ENCODE results near the gene USP36.
A peak's percentile ranks its signal among the peaks of the same experiment; 100 is the strongest.
"Not testable (repeated sequence)": the region's sequence is repeated elsewhere in the genome, so short reads cannot be mapped to it uniquely, and the experiment has no call there.

The USP36 gene

DNA sequence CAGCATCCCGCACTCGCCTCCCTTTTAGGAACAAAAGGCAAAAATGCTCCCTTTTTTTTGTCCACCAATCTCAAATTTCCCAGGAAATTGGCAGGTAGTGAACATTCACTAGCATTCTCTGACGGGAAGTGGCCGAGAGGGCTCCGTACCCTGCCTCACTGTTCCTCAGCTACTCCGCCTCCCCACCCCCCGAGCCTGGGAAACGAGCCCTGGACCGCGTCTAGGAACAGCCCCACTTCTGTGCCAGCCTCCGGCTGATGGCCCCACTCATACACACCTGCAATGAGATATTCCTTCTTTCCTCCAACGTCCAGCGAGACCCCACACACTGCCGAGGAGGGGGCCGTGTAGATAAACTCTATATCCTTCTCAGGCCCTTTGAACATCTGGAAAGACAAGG is 30.0 kb upstream of the USP36 start:
- no peak for DNase-seq (ENCODE audit: low read depth)

DNA sequence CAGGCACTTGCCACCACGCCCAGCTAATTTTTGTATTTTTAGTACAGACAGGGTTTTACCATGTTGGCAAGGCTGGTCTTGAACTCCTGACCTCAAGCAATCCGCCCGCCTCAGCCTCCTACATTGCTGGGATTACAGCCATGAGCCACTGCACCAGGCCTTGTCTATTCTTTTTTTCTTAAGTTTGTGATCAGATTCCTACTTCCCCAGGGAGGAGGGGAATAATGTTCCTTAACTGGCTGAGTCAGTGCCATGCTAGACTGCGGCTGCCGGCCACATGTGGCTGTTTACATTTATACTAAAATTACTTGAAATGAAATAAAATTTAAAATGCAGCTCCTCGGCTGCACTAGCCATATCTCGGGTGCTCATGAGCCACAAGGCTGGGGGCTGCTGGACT is 27.8 kb upstream of the USP36 start:
- no peak for DNase-seq (ENCODE audit: low read depth)

DNA sequence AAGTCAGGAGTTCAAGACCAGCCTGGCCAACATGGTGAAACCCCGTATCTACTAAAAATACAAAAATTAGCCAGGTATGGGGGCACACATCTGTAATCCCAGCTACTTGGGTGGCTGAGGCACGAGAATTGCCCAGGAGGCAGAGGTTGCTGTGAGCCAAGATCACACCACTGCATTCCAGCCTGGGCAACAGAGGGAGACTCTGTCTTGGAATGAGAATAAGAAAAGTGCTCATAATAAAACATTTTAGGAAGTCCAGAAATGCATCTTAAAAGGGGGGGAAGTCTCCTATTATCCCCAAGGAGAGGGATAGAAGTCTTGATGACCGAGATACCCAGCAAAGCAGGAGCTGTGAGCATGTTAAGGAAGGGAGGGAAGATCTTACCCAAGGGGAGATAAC is 26.4 kb upstream of the USP36 start:
- DNase-seq (ENCODE audit: low read depth): not testable (repeated sequence)

DNA sequence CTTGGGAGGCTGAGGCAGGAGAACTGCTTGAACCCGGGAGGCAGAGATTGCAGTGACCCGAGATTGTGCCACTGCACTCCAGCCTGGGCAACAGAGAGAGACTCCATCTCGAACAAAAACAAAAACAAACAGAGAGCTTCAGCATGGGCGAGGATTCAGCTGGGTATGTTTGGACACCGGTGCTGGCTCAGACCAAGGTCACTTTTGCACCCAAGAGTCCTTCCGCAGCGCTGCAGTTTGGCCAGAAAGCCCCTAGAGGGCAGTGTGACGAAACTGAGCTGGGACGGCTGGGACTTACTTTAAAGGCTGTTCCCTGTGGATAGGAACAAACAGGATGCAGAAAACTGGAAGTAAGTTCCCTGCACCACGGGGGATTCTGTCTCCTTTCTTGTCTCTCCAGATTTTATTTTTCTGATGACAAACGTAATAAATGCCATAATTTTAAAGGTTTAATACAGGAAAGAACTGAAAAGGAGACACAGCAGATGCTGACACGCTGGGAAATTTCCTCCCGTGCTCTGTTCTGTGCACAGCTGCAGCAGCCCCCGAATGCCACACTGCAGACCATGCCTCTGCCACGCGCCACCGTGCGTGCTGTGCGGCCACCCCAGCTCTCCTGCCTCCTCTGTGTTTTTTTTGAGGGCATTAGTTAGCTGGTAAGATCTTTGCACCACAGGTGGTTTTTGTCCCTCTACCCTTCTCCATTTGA is 25.2 kb upstream of the USP36 start:
- peak; percentile 48 for DNase-seq (ENCODE audit: low read depth)

DNA sequence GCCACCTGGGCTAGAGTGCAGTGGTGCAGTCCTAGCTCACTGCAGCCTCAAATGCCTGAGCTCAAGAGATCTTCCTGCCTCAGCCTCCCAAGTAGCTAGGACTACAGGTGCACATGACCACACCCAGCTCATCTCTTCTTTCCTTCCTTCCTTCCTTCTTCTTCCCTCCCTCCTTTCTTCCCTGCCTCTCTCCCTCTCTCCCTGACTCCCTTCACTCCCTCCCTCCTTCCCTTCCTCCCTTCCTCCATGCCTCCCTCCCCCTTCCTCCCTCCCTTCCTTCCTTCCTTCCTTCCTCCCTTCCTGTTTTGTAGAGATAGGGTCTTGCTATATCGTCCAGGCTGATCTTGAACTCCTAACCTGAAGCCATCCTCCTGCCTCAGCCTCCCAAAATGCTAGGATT is 23.5 kb upstream of the USP36 start:
- DNase-seq (ENCODE audit: low read depth): no peak

DNA sequence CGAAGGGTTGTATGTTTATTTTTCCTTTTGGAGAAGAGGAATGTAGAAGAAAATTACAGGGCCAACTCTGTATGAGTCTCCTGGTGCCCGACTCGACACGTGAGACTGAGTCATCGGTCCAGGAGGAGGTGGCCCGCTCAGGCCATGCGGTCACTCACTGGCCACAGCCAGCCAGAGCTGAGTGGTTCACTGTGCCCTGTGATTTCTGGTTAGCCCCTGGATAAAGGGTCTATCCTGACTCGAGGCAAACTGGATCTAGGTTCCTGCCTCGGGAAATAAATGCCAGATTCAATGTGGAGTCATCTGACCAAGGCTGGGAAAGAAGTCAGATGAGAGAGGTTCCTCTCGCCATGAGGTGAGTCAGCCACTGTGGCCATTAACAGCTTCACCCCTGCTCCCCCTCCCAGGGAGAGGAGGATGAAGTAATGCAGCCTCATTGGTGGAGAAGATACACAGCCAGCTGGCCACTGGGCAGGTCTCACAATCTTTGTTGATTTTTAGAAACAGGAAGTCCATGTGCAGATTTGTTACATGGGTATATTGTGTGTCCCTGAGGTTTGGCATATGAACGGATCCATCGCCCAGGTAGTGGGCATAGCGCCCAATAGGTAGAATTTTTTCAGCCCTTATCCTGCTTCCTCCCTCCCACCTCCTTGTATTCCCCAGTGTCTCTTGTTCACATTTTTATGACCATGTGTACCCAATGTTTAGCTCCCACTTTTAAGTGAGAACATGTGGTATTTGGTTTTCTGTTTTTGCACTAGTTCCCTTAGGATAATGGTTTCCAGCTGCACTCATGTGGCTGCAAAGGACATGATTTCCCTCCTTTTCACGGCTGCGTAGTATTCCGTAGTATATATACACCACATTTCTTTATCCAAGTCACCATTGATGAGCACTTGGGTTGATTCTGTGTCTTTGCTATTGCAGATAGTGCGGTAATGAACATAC is 21.7 kb upstream of the USP36 start:
- no peak for DNase-seq (ENCODE audit: low read depth)

DNA sequence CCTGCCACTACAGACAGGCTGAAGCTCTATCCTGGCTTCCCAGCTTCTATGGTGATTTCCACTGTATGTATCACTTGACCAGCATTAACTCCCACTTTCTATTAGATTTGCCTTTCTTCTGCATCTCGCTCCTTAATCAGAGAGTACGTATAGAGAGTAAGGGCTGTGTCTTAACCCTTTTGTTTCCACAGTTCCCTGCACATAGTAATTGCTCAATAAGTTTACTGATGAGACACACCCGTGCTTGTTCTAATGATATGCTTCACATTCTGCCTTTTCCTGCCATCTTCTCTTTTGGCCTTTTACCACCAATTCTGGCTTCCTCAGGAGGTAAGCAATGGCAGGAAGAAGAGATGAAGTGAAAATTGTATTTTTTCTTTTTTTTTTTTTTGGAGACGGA is 20.6 kb upstream of the USP36 start:
- DNase-seq (ENCODE audit: low read depth): no peak

DNA sequence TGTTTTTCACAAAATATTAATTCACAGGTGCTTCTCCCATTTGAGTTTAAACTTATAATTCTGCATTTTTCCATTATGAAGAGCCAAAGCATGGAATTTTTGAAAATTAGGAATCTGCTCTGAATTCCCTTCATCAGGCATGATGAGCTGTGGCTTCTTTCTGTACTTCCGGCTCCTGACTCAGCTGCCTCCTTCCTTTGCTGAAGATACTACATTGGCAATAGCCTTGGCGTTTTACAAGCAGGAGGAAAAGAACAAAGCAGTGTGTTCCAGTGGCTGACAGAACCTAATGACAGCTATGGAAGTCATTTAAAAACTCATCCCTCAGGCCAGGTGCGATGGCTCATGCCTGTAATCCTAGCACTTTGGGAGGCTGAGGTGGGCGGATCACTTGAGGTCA is 18.4 kb upstream of the USP36 start:
- no peak for DNase-seq (ENCODE audit: low read depth)

DNA sequence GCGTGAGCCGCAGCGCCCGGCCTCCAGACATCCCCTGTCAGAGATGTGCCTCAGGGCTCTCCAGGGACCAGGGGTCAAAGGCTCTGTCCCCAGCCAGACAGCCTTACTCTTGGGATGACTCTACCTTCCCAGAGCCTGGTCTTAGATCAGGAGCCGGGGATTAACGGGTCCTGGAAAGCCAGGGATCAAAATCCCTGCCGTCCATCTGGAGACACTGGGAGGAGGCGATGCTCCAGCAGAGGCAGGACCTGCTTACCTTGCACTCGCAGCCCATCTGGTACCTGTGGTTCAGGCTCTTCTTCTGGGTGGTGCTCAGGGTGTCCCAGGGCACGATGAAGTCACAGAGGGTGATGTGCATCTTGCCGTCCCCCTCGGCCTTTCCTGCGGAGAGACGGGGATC is 16.7 kb upstream of the USP36 start:
- no peak for DNase-seq (ENCODE audit: low read depth)

DNA sequence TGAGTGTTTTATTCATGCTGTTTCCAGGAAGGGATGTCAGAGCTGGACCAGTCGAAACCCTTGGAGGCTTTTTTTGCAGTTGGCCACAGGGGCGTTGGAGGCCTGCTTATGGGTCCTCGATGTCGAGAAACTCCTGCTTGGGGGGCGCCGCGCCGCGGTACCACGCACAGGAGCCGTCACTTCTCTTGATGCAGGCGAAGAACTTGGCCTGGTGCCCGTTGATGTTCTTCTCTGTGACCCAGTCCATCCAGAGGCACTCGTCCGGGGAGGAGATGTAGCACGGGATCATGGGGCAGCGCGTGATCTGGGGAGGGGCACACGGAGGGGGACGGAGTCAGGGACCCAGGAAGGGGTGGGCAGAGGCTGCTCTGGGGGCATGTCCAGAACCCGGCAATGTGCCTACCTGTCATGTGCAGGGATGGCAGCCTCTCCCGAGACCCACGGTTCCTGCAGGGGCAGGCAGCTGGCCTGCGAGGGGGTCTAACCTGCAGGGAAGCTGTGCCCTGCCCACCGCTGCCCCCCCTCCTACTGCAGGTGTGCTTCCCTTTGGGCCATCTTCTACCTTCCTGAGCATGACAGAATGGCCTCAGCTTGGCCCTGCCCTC is 15.0 kb upstream of the USP36 start:
- no peak for DNase-seq (ENCODE audit: low read depth)

DNA sequence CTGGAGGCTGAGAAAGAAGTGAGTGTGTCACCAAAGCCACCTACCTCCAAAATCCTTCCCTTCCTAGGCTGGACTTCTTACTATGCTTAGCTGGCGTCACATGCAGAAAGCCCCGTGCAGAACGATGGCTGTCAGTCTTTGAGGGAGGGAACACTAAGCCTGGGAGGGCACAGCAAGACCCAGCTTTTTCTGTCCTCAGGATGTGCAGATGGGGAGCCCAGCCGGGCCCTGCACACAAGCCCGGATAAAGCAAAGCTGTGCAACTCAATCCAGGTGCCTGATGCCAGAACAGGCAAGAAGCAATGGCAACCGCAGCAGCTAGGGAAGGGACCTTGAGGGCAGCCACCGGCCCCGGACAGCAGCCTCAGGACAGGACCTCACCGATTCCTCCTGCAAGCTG is 13.9 kb upstream of the USP36 start:
- no peak for DNase-seq (ENCODE audit: low read depth)

DNA sequence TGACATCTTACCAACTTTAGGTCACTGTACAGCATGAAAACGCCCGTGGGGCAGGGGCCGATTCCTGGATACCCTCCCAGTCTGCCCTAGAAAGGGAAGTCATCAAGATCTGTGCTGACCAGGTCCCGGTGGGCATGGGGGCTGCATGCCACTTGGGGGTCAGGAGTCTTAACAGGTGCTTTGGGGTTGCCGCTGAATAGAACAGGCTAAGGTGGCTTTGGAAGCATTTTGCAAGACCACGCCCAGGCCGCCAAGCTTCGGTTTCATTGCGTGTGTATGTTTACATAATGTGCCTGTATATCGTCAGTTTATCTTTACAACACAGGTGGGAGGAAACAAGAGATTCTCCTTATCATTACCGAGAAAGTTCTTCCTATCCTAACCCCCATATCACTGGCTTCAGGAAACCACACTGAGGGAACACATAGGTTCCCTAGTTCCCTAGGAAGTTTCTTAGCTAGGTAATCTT is 13.3 kb upstream of the USP36 start:
- DNase-seq (ENCODE audit: low read depth): no peak

DNA sequence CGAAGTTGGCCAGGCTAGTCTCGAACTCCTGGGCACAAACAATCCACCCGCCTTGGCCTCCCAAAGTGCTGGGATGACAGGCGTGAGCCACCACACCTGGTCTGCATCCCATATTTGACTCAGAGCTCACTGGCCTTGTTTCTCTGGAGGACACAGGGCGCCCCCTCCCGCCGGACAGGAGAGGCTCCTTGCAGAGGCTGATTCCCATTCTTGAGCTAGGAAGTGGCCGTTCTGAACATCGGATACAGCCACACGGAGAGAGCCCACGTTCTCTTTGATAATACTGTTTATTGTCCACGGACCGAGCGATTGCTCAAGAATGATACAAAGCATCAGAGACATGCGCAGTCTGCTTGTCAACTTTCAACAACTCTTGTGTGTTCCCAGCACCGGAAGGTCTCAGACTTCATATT is 12.1 kb upstream of the USP36 start:
- DNase-seq (ENCODE audit: low read depth): no peak

DNA sequence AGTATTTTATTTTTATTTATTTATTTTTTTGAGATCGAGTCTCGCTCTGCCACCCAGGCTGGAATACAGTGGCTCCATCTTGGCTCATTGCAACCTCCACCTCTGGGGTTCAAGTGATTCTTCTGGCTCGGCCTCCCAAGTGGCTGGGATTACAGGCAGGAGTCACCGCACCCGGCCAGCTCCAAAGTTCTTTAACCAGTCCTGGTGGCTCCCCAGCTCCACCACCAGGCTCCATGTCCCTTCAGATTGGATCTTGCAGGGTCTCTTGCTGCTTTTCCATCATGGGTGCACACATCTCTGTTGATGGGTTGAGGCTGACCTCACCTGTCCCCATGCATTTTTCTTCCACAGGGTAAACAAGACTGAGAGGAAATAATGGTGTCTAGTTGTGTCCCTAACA is 8.4 kb upstream of the USP36 start:
- DNase-seq (ENCODE audit: low read depth): no peak

DNA sequence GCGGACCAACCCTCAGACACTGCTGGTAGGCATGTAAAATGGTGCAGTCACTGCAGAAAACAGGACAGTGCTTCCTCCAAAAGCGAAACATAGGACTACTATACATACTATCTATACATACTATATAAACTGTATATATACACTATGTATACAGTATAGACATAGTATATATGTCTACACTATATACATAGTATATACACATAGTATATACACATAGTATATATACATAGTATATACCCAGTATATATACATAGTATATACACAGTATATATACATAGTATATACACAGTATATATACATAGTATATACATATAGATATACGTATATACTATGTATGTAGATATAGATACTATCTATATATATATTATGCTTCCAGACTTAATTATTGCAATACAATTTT is 6.4 kb upstream of the USP36 start:
- no peak for DNase-seq (ENCODE audit: low read depth)

DNA sequence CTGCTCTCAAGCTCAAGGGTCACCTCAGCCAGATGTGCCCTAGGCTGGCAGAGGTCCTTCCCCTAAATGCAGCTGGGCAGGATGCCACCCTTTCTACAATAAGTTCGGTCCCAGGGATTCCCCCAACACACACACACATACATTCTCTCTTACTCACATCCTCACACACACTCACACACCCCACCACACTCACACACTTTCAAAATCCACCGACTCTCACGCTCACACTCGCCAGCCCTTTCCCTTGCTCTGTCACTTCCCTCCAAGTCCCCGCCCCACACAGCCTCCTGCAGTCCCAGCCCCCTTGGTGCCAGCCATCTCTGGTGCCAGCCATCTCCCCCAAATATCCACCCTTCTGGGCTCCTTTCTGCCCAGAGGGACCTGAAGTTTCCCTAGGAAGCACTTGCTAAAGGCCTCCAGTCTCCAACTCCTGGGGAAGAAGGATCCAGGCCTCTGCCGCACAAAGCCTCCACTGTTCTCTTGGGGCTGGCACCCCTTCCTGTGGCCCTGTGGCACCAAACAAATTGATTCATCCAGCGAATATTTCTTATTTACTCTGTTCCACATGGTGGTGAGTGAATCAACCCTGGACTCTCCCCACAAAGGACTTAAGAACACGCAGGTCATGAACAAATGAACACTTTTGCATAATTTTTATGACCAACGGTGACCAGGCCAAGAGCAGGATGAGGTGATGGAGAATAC is 3.8 kb upstream of the USP36 start:
- DNase-seq (ENCODE audit: low read depth): no peak

DNA sequence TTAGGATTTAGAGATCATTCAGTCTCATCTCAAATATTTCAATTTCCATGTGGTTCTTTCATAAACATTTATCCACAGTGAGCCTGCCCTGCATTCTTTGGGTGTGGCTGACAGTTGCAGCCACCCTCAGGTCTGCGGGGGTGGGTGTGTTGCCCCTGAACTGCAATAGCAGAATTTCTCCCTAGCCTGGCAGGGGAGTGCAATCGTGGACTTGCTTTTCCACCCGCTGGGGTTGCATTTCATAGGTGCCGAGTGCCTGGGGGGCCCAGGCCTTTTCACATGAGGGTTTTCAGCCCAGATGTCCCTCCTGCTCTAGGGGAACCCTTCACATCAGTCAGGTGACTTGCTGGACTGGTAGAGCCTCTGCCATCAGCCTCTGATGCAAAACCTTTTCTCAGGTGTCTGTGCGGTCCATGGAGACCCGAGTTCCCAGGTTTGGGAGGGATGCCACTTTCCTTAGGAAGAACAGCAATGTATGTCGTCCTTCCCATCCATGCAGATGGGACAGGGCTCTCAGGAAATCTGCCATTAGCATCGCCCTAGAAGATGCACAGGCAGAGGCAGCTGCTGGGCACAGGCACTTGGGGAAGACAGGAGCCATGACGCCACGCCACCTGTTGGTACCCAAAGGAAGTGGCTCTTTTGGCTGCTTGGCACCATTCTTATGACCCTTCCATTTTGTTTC is 2.4 kb upstream of the USP36 start:
- DNase-seq (ENCODE audit: low read depth): peak; percentile 29

DNA sequence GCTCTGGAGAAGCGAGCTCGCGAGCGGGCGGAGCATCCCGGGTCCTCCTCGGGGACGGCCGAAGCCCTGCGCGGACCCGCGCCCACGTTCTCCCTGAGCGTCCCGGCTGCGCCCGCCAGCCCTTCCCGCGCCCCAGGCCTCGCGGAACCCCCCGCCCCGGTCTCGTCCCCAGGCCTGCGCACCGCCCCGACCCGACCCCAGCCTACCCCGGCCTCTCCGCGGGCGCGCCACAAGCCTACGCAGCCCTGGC is 159 bp downstream of the USP36 start:
- DNase-seq (ENCODE audit: low read depth): no peak

DNA sequence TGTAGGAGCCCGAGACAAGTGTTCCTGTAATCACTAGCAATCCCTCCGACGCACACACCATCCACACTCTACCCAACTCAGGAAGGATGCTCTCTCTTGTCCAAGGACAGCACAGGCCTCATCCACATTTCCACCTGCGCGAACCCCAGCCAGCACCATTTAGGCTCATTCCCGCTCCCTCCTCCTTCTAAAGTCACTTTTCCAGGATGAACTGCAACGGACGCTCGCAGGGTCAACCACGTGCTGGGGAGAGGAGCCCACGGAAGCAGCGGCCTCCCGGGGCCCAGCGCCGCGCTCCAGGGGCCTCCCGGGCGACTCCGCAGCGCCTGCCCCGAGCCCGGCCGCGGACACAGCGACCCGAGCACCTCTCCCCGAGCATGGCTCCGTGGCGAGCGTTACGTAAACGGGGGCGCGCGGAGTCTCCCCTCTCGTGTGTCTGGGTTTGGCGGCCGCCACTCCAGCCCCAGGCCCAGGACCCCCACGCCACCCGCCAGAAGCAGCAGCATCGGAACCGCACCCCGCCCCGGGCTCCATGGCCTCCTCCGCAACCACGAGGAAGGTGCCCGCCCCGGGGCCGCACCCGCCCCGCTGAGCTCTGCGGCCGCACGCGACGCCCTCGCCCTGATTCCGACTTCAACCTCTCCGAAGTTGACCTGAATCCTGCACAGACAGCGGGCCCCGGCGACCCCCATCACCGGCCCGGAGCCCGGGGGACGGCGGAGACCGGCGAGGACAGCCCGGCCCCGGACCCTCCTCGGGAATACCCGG is 668 bp downstream of the USP36 start:
- no peak for DNase-seq (ENCODE audit: low read depth)

DNA sequence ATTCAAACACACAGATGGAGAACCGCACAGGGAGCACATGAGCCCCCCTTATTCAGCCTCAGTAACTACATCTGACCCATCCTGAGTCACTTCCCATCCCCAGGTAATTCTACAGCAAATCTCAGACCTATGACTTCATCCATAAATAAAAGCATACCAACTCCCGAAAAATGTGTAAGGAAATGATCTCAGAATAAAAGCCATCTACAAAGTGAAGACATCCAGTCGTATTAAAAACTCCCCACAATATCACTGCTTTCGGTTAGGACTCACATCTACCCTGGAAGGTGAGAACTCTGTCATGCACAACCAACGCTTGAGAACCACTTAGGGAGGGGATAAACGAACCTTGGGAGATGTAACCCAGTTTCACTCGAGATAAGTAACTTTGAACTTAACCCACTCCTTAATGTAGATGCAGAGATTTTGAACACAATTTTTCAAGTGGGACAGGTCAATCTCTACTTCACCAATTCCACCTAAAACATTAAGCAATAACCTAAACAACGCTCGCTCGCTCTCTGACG is 1.3 kb downstream of the USP36 start:
- no peak for DNase-seq (ENCODE audit: low read depth)

DNA sequence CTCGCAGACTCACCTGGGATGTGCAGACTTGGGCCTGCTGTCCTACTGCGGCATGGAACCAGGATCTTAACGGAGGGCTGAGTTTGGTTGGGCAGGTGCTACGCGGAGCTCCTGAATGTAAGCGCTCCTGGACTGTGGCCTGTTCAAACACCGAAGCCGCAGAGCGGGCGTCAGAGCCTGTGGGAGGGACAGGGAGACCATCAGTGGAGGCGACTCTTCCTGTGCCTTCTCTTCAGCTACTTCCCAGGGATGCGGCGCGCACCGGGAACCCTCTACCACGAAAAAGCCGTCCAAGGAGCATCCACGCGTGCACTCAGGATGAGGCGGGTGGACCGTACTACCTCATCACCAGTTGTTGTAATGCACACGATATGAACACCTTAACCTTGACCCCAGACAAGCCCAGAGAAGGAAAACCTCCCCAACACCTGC is 2.0 kb downstream of the USP36 start:
- DNase-seq (ENCODE audit: low read depth): no peak
